Right ventricle myocardium superior (tissue), 1 donor: Measurements from ENCODE around the gene SLC8A3. TPM values are rescaled to one million over a fixed set of nuclear protein-coding genes. Genes with fewer than 3 reads are reported as not detected.
"Not testable (repeated sequence)": the region's sequence is repeated elsewhere in the genome, so short reads cannot be mapped to it uniquely, and the experiment has no call there.

Experiments
- ATAC-seq: fragments of 200-7000 bp; cut with Tn5 transposase; one replicate; pipeline ENCODE4 v1.9.1; 2020; ENCODE audit warnings: mild to moderate bottlenecking; ENCODE audit not compliant: poor library complexity
- DNase-seq: peaks from one replicate; pipeline ENCODE4 v3.0.0-alpha.2; 2020
- intact Hi-C: fragments of 100-400 bp; cut with DNase I; formaldehyde crosslinking; loops from one replicate; pipeline ENCODE4 v1.11.2; 2022
- long read RNA-seq: library from polyadenylated mRNA; unstranded; transcript quantifications from one replicate; pipeline ENCODE4 v2.0.0, GENCODE V29; 2021
- total RNA-seq: library from RNA; stranded (reverse); fragmentation: NEBNext Ultra II Directional; extraction: Animal tissue kit (Norgen Biotek cat#: 25700); gene quantifications from one replicate; pipeline ENCODE4 v1.2.1, GENCODE V29; 2021
- donor health status: DM: no; HTN: yes; CAD: no; lungs with severe emphysema.

The SLC8A3 gene, protein sequence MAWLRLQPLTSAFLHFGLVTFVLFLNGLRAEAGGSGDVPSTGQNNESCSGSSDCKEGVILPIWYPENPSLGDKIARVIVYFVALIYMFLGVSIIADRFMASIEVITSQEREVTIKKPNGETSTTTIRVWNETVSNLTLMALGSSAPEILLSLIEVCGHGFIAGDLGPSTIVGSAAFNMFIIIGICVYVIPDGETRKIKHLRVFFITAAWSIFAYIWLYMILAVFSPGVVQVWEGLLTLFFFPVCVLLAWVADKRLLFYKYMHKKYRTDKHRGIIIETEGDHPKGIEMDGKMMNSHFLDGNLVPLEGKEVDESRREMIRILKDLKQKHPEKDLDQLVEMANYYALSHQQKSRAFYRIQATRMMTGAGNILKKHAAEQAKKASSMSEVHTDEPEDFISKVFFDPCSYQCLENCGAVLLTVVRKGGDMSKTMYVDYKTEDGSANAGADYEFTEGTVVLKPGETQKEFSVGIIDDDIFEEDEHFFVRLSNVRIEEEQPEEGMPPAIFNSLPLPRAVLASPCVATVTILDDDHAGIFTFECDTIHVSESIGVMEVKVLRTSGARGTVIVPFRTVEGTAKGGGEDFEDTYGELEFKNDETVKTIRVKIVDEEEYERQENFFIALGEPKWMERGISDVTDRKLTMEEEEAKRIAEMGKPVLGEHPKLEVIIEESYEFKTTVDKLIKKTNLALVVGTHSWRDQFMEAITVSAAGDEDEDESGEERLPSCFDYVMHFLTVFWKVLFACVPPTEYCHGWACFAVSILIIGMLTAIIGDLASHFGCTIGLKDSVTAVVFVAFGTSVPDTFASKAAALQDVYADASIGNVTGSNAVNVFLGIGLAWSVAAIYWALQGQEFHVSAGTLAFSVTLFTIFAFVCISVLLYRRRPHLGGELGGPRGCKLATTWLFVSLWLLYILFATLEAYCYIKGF
- 0.16 TPM for total RNA-seq
- long read RNA-seq, result 0 reads

DNA sequence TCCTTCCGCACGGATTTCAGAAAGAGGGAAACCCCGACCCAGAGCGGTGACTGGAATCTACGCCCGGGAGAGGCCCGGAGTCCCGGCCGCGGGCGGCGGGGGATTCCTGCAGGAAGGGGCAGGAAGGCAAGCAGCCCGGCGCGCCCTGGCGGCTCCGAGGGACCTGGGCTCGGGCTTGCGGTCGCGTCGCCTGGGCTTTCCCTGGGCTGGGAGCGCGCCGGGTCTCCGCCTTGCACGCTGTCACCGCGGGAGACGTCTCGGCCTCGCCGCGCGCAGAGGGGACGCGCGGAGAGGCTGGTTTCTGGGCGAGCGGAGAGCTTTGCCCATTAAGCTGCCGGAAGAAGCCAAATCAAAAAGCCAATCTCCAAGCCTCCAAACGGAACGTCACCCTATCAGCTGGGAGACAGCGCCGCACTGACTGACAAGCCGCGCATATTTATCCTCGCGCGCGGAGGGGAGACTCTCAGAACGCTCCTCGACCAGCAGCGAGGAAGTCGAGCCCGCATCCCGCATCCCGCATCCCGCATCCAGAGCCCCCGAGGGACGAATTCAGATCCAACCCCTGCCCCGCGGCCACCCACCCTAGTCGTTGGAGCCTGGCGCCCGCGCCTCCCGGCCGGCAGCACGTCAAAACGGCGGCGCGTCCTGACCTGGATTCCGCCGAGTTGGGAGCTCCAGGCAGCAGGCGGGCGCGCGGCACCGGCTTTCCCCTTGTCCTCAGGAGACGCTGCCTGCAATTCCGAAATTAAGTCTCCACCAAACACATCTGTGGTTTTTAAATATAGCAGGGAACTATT, at the start of gene SLC8A3:
TSS of gene SLC8A3 (minus strand) at position 293 of the 797 bp plus-strand sequence. CDS start 20,529 bp downstream, outside the sequence.
- intact Hi-C loops, result no loop called here
- peak; percentile 48 for DNase-seq
- ATAC-seq, result peak; percentile 39

DNA sequence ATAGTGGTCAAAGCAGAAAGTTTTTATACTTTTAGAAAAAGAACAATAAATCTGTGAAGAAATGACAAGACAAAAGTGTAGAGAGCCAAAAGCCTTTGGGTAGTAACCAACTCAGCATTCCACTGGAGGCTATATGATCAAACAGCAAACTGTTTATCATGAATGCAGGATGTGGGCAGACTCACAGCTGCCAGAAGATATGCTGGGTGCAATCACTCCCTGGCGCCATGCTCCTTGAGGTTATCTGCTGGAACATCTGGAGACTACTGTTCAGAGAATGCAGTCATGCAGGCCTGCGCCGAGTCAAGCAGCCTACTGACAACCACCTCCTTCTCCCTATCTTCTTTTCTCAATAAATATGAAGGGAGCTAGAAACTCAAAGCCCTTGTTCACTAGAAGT, 49.0 kb upstream of the SLC8A3 start:
- intact Hi-C loops, result no loop called here
- DNase-seq (no peak), ATAC-seq (no peak)

DNA sequence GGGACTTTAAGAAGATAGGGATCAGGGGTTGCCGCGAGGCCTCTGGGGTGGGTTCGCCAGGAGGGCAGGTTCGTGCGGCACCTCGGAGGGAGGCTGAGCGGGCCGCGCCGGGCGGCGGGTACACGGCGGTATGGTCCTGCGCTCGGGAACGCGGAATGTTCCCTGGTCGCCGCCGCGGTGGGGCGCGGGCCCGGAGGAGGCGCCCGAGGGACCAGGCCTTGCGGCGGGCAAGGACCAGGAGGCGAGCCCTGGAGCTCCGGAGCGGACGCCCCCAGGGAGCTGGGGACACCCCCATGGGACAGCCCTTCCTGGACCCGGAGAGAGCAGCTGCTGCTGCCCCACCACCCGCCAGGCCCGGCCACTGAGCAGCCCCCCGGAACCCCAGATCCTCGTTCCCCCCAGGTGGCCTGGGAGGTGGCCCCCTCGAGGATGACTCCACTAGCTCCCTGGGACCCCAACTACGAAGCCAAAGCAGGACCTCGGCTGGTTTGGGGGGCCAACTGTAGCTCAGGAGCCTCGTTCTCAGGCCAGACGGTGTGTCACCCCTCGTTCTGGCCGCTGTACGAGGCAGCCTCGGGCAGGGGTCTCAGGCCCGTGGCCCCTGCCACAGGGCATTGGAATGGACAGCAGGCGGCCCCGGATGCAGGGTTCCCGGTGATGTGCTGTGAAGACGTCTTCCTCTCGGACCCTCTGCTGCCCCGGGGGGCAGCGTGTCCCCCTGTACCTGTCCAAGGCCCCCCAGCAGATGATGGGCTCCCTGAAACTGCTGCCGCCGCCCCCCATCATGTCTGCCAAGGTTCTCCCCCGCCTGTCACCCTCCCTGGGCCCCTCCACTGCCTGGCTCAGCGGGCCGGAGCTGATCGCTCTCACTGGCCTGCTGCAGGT, 45.6 kb upstream of the SLC8A3 start:
- ATAC-seq (no peak), DNase-seq (no peak)
- intact Hi-C loops, result no loop called here

DNA sequence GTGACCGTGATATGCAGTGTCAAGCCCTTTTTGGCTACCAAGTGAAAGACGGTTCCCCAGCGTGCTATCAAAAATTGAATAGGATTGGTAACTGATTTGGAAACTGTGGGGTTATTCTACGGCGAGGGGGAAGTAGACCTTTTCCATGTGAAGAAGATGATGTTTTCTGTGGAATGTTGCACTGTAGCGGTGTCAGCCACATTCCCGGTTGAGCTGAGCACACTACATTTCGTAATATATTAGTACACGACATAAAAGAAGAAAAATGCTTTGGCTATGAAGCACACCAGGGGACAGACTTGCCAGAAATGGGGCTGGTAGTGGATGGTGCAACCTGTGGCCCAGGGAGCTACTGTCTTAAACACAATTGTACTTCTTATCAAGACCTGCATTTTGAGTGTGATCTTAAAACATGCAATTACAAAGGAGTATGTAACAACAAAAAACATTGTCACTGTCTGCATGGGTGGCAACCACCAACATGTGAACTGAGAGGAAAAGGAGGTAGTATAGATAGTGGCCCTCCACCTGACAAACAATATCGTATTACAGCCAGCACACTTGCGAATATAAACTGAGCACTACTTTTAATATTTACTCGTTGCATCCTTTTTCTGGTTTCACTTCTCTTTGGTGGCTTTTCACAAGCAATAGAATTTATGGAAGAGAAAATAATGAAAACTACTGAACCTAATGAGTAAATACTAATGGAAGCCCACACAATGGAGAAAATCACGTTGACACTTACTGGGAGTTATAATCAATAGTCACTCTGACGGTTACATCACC, 43.2 kb upstream of the SLC8A3 start:
- DNase-seq, intact Hi-C loops, ATAC-seq: not testable (repeated sequence)

DNA sequence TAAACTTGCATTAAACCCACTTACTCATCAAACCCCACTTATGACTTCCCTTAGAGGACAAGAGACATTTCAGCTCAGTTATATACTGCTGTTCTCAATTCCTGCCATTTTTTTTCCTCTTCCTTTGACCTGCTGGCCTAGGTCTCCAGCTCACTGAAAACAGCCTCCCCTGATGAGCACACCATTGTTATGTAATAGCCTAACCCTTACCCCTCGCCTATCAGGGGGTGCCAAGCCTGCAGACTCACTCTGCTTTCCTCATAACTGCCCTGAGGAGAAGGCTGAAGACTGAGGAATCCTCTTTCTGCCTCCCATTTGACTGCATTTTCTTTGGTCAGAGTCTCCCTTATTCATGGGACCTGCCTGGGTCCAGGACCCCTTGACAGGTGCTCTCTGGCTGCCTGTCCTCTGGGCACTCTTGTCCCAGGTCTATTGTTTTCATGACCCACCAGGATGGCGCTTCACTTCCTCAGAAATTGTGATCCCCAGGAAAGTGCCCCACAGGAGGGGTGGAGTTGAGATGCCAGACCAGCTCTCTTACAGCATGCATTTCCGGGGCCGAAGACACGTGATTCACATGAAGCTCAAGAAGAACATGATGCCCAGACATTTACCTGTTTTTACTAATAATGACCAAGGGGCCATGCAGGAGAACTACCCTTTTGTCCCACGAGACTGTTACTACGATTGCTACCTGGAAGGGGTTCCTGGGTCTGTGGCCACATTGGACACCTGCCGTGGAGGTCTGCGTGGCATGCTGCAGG, 41.3 kb upstream of the SLC8A3 start:
- DNase-seq, intact Hi-C loops, ATAC-seq: not testable (repeated sequence)

DNA sequence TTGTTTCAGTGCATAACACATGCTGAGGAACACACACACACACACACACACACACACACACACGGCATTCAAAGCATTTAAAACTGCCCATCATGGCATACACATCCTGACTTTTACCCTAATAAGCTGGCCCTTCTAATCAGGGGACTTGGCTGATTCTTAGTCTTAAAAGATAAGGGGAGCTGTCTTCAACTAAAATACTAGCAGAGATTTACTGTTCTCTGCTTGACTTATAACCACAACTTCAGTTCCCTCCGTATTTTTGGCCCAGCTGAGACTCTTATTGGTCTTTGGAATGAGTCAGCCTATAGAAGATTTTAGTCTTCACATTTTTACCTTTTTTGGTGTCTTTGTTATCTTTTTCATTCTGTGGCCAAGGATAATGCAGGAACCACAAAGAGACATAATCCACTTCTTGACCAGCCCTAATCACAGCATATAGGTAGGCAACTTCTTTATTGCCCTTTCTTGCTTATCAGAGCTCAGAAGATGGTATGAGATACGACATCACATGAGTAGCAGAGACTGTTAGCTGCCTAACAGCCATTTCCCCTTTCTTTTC, 25.1 kb upstream of the SLC8A3 start:
- intact Hi-C loops, result no loop called here
- no peak for ATAC-seq

DNA sequence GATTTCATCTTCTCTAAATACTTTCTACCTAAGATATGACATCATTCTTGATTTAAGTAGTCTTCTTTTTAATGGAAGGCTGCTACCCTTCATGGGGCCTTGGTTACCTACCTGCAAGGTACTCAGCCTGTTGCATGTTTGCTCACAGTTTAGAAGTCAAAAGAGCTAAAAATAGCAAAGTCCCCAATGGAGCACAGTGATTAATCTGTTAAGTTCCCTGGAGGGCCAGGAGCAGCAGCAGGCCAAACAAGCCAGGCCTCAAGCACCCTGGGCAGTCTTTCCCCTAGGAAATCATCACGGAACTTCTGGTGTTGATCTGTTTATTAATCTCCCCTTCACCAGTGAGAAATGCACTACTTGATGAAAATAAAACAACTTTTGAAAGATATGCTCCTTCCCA, 24.0 kb upstream of the SLC8A3 start:
- DNase-seq (no peak), ATAC-seq (no peak)
- intact Hi-C loops, result no loop called here

More for the DNA sequence above, 25.1 kb upstream of the SLC8A3 start:
- no peak for DNase-seq

DNA sequence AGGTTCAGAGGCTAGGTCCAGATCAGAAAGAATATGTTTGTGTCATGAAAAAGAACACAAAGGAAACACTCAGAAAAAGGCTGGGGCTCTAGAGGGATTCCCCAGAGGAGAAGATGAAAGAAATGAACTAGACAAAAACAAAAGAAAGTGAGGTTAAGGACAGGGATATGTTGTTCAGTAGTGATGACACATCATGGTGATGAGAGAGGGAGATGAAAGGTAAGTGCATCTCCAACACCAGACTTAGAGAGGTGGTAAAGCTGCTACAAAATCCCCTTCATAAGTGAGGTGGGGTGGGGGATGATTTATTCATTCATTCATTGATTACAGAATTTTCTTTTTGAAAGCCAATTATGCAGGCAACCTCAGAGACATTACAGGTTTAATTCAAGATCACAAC, 19.6 kb upstream of the SLC8A3 start:
- intact Hi-C loops, result no loop called here
- ATAC-seq, result no peak
- no peak for DNase-seq

DNA sequence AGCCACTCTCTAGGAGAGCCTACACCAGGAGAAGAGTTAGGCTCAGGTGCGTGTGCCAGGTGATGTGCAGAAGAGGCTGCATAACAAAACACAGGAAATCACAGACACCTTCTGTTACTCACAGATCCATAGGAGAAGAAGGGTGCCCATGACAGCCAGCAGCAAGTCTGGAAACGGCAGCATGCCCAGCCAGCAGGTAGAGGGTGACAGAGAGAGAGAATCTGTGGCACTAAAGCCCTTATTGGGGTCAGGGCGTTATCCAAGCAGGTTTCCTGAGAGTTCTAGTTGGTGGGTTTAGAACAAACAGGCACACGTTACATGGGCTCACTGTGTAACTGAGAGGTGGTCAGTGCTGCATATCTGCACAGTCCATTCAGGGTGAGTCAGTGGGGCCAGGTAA, 14.9 kb upstream of the SLC8A3 start:
- ATAC-seq (no peak), DNase-seq (no peak)
- intact Hi-C loops, result no loop called here

DNA sequence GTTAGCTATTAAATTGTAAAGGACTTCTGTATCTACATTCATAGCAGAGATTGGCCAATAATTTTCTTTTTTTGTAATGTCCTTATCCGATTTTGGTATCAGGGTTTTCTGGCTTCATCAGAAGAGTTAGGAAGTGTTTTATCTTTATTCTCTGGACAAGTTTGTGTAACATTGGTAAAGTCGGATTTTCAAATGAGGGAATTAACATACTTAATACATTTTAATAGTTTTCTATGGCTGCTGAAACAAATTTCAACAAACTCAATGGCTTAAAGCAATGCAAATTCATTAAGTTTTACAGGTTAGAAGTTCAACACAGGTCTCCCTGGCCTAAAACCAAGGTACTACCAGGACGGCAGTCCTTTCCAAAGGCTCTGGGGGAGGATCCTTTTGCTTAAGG, 13.2 kb upstream of the SLC8A3 start:
- ATAC-seq (no peak), DNase-seq (no peak)
- intact Hi-C loops, result no loop called here

DNA sequence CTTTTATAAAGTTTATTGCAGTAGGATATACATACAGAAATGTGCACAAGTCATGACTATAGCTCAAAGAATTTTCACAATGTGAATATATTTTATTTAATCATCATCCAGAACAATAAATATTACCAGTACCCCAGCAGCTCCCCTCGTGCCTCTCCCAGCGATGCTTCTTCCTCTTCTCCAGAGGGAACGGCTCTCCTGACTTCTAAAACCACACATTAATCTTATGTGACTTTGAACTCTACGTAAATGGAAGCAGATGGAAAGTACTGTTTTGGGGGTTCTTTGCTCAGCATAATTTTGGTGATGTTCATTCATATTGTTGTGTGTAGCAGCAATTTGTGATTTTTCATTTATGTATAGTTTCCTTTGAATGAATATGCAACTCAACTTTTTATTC, 4.6 kb upstream of the SLC8A3 start:
- intact Hi-C loops, result no loop called here
- ATAC-seq, result no peak
- no peak for DNase-seq

DNA sequence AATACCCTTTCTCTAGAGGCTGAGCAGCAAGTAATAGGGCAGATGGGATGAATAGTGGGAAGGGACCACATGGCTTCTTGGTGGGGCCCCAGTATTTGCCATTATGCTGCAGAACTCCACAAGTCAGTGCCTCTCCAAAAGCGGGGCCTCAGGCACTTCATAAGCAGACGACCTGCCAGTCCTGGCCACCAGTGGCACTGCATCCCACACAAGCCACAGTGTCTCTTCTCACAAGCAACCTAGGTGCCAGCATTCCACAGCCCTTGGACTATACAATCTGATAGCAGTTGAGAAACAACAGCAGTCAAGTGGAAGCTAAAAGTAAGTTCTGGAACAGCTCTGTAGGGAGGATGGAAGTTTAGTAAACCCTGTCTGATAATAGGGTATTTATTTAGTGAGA, 4.2 kb upstream of the SLC8A3 start:
- DNase-seq, result no peak
- intact Hi-C loops, result no loop called here
- ATAC-seq, result no peak

DNA sequence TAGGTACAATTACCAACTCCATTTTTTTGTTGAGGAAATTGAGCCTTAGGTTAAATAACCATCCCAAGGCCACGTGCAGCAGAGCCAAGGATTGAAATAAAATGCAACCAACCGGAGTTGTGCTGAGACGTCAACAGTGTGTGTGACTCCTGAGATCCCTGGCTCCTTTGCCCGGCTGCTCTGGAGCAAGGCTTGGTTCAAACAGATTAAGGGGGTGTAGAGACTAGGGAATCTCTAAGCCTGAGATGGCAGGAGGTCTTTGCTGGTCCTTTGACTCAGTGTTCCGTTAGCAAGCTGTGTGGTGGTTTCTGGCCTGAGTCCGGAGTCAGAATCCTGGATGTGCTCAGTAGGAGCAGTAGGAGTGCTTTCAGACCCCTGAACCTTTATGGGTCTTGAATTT, 1.4 kb upstream of the SLC8A3 start:
- intact Hi-C loops, result no loop called here
- ATAC-seq, result no peak
- no peak for DNase-seq

DNA sequence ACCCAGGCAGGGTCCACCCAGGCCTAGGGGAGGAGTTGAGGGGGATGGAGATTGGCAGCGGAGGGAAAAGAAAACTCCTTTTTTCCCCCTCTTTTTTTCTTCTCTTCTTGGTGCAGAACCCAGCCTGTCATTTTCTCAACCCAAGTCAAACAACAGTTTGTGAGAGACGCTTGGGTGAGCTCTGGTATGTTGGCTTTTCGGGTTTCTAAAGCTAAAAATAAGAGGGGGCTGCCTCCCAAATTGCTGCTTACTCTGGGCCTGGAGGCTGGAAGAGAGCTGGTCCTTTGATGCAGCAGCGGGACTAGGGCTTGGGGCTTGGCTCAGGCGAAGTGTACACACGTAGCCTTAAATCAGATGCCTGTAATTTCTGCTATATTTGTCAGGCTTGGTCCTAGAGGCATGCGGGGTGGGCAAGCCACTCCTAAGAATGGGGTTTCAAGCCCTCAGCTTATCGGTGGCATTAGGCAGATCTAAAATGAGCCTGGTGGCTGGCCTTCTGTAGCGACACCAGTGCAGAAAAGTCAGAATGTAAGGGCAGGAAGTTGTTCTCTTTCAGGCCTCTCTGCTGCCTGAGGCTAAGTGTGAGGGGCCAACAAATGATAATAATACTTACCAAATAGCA, 816 bp upstream of the SLC8A3 start:
- intact Hi-C loops, result no loop called here
- no peak for ATAC-seq
- no peak for DNase-seq

DNA sequence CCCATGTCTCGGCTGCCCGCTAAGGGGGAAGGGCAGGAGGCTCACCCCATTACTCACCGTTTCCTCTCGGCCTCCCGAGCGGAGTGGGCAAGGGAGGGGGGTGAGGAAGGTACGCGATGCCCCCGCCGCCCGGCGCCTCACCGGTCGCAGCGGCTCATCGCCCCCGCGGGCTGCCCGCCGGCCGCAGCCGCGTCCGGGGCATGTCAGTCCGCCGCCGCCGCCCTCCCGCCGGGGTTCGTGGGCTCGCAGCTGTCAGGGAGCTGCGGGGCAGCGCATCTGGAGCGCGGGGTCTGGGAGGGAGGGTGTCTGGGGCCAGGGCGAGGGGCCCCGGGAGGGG, 461 bp downstream of the SLC8A3 start:
- intact Hi-C loops, result no loop called here
- ATAC-seq (peak; percentile 20), DNase-seq (no peak)

DNA sequence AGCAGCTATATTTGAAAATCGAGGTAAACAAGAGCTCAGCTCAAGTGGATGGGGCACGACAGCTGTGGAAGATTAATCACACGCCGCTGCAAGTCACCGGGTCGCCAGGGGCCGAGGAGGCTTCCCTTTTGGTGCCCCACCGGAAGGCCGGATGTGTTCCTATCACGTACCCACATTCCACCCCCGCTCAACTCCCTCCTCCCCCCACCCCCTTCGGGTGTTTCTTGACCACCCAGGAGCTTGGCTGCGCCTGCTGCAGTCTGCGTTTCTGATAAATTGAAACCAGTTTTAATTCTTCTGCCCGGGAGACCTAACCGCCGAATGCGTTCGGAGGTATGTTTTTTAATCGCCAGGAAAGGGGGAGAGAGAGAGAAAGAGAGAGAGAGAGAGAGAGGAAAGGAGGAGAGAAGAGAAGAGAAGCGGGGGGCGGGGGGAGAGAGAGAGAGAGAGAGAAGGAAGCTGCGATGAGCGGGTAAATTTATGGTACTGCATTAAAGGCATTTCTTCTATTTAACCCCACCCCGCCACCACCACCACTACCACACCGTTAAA, 1.8 kb downstream of the SLC8A3 start:
- ATAC-seq, result no peak
- intact Hi-C loops, result no loop called here

More for the DNA sequence above, 1.8 kb downstream of the SLC8A3 start:
- DNase-seq, result no peak
